ENCODE data around the gene MAP2.
A peak's percentile ranks its signal among the peaks of the same experiment; 100 is the strongest.
"Not testable (repeated sequence)": the region's sequence is repeated elsewhere in the genome, so short reads cannot be mapped to it uniquely, and the experiment has no call there.

The MAP2 gene

DNA sequence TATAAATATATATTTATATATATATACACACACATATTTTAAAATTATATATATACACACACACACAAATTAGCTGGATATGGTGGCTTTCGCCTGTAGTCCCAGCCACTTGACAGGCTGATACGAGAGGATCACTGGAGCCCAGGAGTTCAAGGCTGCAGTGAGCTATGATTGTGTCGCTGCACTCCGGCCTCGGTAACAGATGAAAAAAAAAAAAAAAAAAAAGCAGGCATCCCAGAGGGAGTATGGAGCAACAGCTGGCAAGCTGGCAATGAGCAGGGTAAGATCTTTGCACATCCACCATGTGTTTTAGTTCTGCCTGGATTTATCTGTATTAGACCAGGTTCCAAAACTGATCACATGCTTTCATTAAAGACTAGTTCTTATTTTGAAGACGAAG is 170.1 kb downstream of the MAP2 start:
- no peak for DNase-seq (ENCODE audit: low read depth)

DNA sequence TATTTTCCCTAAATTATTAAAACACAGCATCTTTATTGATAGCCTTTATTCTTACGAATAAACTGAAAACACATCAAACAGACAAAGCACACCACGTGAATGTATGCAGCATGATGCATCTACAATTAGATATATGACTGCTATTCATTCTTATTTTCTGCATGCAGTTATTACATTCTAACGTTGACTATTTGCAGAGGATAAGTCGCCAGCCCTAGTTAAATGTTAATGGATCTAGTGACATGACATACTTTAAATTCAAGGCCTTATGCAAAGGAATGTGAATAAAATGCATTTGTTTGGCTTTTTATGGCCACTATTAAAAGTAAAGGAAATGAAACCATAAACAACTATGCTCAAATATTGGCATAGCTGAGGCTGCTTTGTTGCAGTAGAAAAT is 172.4 kb downstream of the MAP2 start:
- peak; percentile 19 for DNase-seq (ENCODE audit: low read depth)

- DNase-seq (ENCODE audit: low read depth), result not testable (repeated sequence)
Observed at GRCh38 chr2:209598227-209598626, 174.4 kb downstream of the MAP2 start.

DNA sequence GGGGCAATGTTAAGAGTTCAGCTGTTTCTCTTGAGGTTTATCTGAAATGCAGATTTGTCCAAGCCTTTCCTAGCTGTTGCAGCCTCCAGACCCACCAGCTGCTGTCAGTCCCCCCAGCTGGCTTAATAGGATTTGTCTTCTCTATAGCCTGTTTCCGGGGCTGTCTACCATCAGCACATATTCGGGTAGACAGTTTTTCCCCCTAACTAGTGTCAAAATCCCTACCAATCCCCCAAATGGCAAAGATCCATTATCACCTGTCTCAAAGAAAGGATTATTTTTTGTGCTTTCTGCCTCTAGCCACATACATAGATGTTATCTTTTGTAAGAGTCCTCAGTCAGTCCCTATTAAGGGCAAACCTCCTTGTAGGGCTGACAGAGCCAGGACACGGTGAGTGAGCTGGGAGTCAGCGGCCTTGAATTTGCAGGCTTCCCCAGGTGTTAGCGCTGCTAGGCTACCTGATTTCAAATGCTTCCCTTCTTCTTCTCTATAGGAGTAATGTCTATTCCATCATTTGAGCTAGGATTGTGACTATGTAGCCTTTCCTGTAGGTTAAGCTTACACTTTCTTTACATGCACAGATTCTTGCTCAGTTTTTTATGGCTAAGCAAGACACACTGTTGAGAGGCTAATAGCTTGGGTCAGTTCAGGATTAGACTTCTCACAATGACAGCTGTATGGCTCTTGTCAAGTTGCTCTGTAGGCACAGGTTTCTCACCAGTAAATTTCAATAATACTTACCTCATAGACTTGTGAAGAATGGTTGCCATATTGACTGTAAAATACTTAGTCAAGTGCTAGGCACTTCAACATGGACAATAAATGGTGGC is 176.7 kb downstream of the MAP2 start:
- DNase-seq (ENCODE audit: low read depth), result no peak

GRCh38 chr2:209601497-209601896 is 177.7 kb downstream of the MAP2 start:
- no peak for DNase-seq (ENCODE audit: low read depth)

GRCh38 chr2:209602259-209602658 is 178.4 kb downstream of the MAP2 start:
- no peak for DNase-seq (ENCODE audit: low read depth)

- DNase-seq (ENCODE audit: low read depth), result no peak
Observed at GRCh38 chr2:209609531-209609930, 185.7 kb downstream of the MAP2 start.

GRCh38 chr2:209610631-209611030 is 186.8 kb downstream of the MAP2 start:
- no peak for DNase-seq (ENCODE audit: low read depth)

- DNase-seq (ENCODE audit: low read depth), result no peak
Observed at GRCh38 chr2:209613649-209614305, 189.9 kb downstream of the MAP2 start.

- DNase-seq (ENCODE audit: low read depth), result no peak
Observed at GRCh38 chr2:209614690-209615369, 191.0 kb downstream of the MAP2 start.

- DNase-seq (ENCODE audit: low read depth), result peak; percentile 10
Observed at GRCh38 chr2:209619782-209620181, 195.9 kb downstream of the MAP2 start.

- no peak for DNase-seq (ENCODE audit: low read depth)
Observed at GRCh38 chr2:209624192-209624938, 200.5 kb downstream of the MAP2 start.

- DNase-seq (ENCODE audit: low read depth), result peak; percentile 58
Observed at GRCh38 chr2:209629597-209629996, 205.8 kb downstream of the MAP2 start.

GRCh38 chr2:209633911-209634310 is 210.1 kb downstream of the MAP2 start:
- no peak for DNase-seq (ENCODE audit: low read depth)

DNA sequence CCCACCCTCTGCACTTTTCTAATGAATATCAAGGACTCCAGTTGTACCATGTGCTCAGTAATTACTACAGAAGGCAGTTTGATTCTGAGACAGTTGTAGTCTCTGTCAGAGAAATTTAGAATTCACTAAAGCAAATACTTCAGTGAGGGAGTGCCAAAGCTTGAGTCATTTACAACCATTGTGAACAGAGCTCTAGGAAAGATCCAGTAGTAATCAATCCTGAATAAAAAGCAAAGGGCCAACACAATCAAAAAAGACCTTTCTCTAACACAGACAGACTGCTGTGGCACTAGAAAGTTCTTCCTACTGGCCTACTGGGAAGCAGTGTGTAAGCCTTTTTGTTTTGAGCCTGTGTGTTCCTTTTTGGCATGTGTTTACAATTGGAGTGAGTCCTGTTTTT is 212.2 kb downstream of the MAP2 start:
- no peak for DNase-seq (ENCODE audit: low read depth)

GRCh38 chr2:209637293-209637692 is 213.4 kb downstream of the MAP2 start:
- DNase-seq (ENCODE audit: low read depth), result no peak

DNA sequence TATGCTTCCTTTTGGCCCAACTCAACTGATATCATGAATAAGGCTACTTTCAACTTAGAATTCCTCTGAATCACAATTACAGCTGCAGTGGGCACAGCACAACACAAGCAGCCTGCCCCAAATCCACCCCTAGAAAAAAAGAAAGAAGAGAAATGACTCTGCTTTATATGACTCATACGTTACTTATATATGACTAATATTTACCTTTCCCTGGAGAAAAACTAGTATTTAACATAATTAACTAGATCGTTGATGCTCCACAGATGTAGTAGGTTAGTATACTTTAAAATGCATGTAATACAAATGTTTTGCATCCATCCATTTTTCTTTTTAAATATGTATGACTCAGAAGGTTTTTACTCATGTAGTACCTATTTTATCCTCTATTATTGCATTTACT is 214.5 kb downstream of the MAP2 start:
- peak; percentile 61 for DNase-seq (ENCODE audit: low read depth)

DNA sequence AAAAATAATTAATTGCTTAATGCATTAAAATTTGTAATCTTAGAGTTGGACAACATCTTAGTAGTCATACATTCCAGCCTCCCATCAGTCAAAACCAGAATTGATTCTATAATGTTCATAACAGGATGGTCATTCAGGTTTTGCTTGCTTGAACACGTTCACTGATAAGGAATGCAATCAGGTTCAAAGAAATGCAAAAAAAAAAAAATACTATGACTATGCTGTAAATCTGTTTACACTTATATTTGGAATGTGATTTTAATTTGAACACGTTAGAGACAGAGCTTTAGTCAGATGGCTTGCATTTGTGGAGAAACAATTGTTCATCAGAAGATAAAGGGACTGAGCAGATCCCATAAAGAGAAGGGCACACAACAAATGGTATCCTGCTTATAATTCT is 216.5 kb downstream of the MAP2 start:
- no peak for DNase-seq (ENCODE audit: low read depth)

- DNase-seq (ENCODE audit: low read depth), result peak; percentile 27
Observed at GRCh38 chr2:209642146-209642820, 218.4 kb downstream of the MAP2 start.

DNA sequence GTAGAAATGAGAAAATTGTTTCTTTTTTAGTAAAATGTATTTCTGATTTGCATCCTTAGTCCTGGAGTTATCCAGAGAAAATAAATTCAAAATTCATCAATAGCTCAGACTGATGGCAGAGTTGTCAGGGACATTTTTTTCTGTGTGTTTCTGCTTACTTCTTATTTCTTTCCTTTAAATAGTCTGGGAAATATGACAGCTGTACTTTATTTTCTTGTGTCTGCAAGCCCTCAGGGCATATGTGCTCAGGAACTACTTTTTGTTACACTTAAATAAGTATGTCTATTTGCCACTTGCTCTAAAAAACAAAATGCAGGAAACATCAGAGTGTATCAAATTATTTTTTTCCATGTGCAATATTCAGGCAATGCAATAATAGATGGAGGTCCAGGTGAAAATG is 221.0 kb downstream of the MAP2 start:
- no peak for DNase-seq (ENCODE audit: low read depth)

- peak; percentile 83 for DNase-seq (ENCODE audit: low read depth)
Observed at GRCh38 chr2:209648714-209649113, 224.9 kb downstream of the MAP2 start.

DNA sequence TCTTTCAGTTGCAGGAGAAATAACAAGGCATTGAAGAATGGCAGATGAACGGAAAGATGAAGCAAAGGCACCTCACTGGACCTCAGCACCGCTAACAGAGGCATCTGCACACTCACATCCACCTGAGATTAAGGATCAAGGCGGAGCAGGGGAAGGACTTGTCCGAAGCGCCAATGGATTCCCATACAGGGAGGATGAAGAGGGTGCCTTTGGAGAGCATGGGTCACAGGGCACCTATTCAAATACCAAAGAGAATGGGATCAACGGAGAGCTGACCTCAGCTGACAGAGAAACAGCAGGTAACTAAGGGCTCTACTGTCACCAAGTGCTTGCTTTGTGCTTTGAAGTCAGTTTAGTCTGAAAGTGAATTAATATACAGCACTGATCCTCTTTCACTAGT is 229.3 kb downstream of the MAP2 start:
- no peak for DNase-seq (ENCODE audit: low read depth)

Measured in EH (cell line).